Astrocyte (in vitro differentiated cells and primary cell): ENCODE data around the gene NCK2. TPM values are rescaled to one million over a fixed set of nuclear protein-coding genes. Genes with fewer than 3 reads are reported as not detected.

Source experiments
- DNase-seq: peaks from one replicate; pipeline ENCODE4 v3.0.0-alpha.2; 2010; ENCODE audit warnings: low read depth
- FAIRE-seq: peaks from 2 replicates; lab custom pipeline; 2011; peaks lifted over from hg19 to GRCh38; lab: Jason Lieb, UNC
- H2AFZ ChIP-seq: 2 replicates; pipeline ENCODE4 v1.6.0; 2012; ENCODE audit warnings: low read depth, low read length, inconsistent platforms
- H3K27ac ChIP-seq: 2 replicates; pipeline ENCODE4 v1.5.1; 2011; ENCODE audit warnings: low read depth, low read length, inconsistent platforms
- H3K27me3 ChIP-seq: 2 replicates; pipeline ENCODE4 v1.6.0; 2011; ENCODE audit warnings: low read length, inconsistent platforms; ENCODE audit not compliant: insufficient read depth
- H3K36me3 ChIP-seq: 2 replicates; pipeline ENCODE4 v1.5.1; 2011; ENCODE audit warnings: low read length, inconsistent platforms; ENCODE audit not compliant: insufficient read depth
- H3K4me1 ChIP-seq: 2 replicates; pipeline ENCODE4 v1.5.1; 2011; ENCODE audit warnings: low read length, inconsistent platforms; ENCODE audit not compliant: insufficient read depth
- H3K4me2 ChIP-seq: 2 replicates; pipeline ENCODE4 v1.6.0; 2012; ENCODE audit warnings: low read length, inconsistent platforms
- H3K4me3 ChIP-seq: 2 replicates; pipeline ENCODE4 v1.5.1; 2011; ENCODE audit warnings: low read depth, mild to moderate bottlenecking, low read length, inconsistent platforms; ENCODE audit not compliant: insufficient read depth
- H3K79me2 ChIP-seq: 2 replicates; pipeline ENCODE4 v1.6.0; 2012; ENCODE audit warnings: mild to moderate bottlenecking, low read length, inconsistent platforms; ENCODE audit not compliant: insufficient read depth
- H3K9ac ChIP-seq: 2 replicates; pipeline ENCODE4 v1.6.0; 2012; ENCODE audit warnings: mild to moderate bottlenecking, low read length, inconsistent platforms
- H3K9me3 ChIP-seq: 2 replicates; pipeline ENCODE4 v1.5.1; 2012; ENCODE audit warnings: low read depth, mild to moderate bottlenecking, low read length, inconsistent platforms; ENCODE audit not compliant: insufficient read depth
- H4K20me1 ChIP-seq: 2 replicates; pipeline ENCODE4 v1.6.0; 2012; ENCODE audit warnings: low read length, inconsistent platforms; ENCODE audit not compliant: insufficient read depth
- H3K27ac Mint-ChIP-seq: one replicate; pipeline ENCODE4 v1.8.0; 2021; ENCODE audit warnings: mild to moderate bottlenecking, mixed read lengths; ENCODE audit not compliant: unreplicated experiment
- H3K27me3 Mint-ChIP-seq: one replicate; pipeline ENCODE4 v1.8.0; 2021; ENCODE audit warnings: low read depth, mixed read lengths; ENCODE audit not compliant: unreplicated experiment
- H3K36me3 Mint-ChIP-seq: one replicate; pipeline ENCODE4 v1.8.0; 2021; ENCODE audit warnings: low read depth, mixed read lengths; ENCODE audit not compliant: unreplicated experiment
- H3K4me1 Mint-ChIP-seq: one replicate; pipeline ENCODE4 v1.8.0; 2021; ENCODE audit warnings: low read depth, mixed read lengths; ENCODE audit not compliant: unreplicated experiment
- H3K4me3 Mint-ChIP-seq: one replicate; pipeline ENCODE4 v1.8.0; 2021; ENCODE audit warnings: mild to moderate bottlenecking, moderate library complexity, mixed read lengths; ENCODE audit not compliant: unreplicated experiment
- H3K9me3 Mint-ChIP-seq: one replicate; pipeline ENCODE4 v1.8.0; 2021; ENCODE audit warnings: mild to moderate bottlenecking, mixed read lengths; ENCODE audit not compliant: unreplicated experiment
- CTCF ChIP-seq: IDR thresholded peaks from 2 replicates; pipeline ENCODE4 v1.5.1; 2011; ENCODE audit warnings: low read depth, mild to moderate bottlenecking, inconsistent platforms, low read length, moderate library complexity; ENCODE audit not compliant: insufficient read depth
- EZH2 ChIP-seq: IDR thresholded peaks from 2 replicates; pipeline ENCODE4 v1.6.1; 2012; ENCODE audit warnings: mild to moderate bottlenecking, low read length, inconsistent platforms; ENCODE audit not compliant: insufficient read depth
- total RNA-seq: library from RNA; stranded (reverse); gene quantifications from 2 replicates; pipeline ENCODE4 v1.2.1, GENCODE V29; 2021

NCK2 gene
- total RNA-seq, 1 donor from 2014 or later: 61.6 TPM

- Mint-ChIP-seq H3K4me3 (no peak overlapping the region), H3K27ac (no peak overlapping the region), H3K4me1 (peaks cover 16% of the 10 kb centered on the region), H3K9me3 (no peaks in the 10 kb centered on the region), H3K27me3 (no peaks in the 10 kb centered on the region), H3K36me3 (peaks cover 10% of the 10 kb centered on the region)
- FAIRE-seq (no peak), DNase-seq (no peak)
- Histone ChIP-seq H3K27me3 (no peaks in the 10 kb centered on the region), H4K20me1 (peaks cover 92% of the 10 kb centered on the region), H3K9me3 (no peaks in the 10 kb centered on the region), H3K4me3 (no peak overlapping the region), H3K27ac (no peak overlapping the region), H2AFZ (no peak overlapping the region), H3K4me1 (no peaks in the 10 kb centered on the region), H3K9ac (no peak overlapping the region), H3K79me2 (peaks cover 94% of the 10 kb centered on the region), H3K4me2 (no peak overlapping the region), H3K36me3 (no peaks in the 10 kb centered on the region)
- TF ChIP-seq CTCF: no peak
- no peak for TF ChIP-seq EZH2
These were observed 35.9 kb downstream of the NCK2 start for GRCh38 chr2:105780606-105781005.

GRCh38 chr2:105781274-105781978 lies 36.7 kb downstream of the NCK2 start:
- TF ChIP-seq CTCF (no peak), EZH2 (no peak)
- peaks cover 16% of the 10 kb centered on the region for H3K4me1 Mint-ChIP-seq
- no peak overlapping the region for H3K9ac ChIP-seq
- H3K27ac ChIP-seq: no peak overlapping the region
- H3K27me3 Mint-ChIP-seq: no peaks in the 10 kb centered on the region
- H3K4me1 ChIP-seq: no peaks in the 10 kb centered on the region
- H3K9me3 ChIP-seq: no peaks in the 10 kb centered on the region
- no peak for FAIRE-seq
- H3K4me2 ChIP-seq: no peak overlapping the region
- H3K36me3 ChIP-seq: no peaks in the 10 kb centered on the region
- H3K27me3 ChIP-seq: no peaks in the 10 kb centered on the region
- H3K4me3 ChIP-seq: no peak overlapping the region
- peaks cover 10% of the 10 kb centered on the region for H3K36me3 Mint-ChIP-seq
- H3K9me3 Mint-ChIP-seq: no peaks in the 10 kb centered on the region
- DNase-seq: no peak
- no peak overlapping the region for H3K4me3 Mint-ChIP-seq
- H2AFZ ChIP-seq: no peak overlapping the region
- H3K27ac Mint-ChIP-seq: no peak overlapping the region
- peaks cover 94% of the 10 kb centered on the region for H3K79me2 ChIP-seq
- H4K20me1 ChIP-seq: peaks cover 92% of the 10 kb centered on the region

- Histone ChIP-seq H3K4me2 (no peak overlapping the region), H3K9ac (no peak overlapping the region), H2AFZ (no peak overlapping the region), H4K20me1 (peaks cover 92% of the 10 kb centered on the region), H3K4me3 (no peak overlapping the region), H3K27ac (no peak overlapping the region), H3K27me3 (no peaks in the 10 kb centered on the region), H3K79me2 (peaks cover 94% of the 10 kb centered on the region), H3K36me3 (no peaks in the 10 kb centered on the region), H3K4me1 (no peaks in the 10 kb centered on the region), H3K9me3 (no peaks in the 10 kb centered on the region)
- DNase-seq: no peak
- no peaks in the 10 kb centered on the region for H3K9me3 Mint-ChIP-seq
- no peak overlapping the region for H3K27ac Mint-ChIP-seq
- peaks cover 19% of the 10 kb centered on the region for H3K4me1 Mint-ChIP-seq
- FAIRE-seq: no peak
- peaks cover 10% of the 10 kb centered on the region for H3K36me3 Mint-ChIP-seq
- no peaks in the 10 kb centered on the region for H3K27me3 Mint-ChIP-seq
- no peak overlapping the region for H3K4me3 Mint-ChIP-seq
- no peak for TF ChIP-seq EZH2
- no peak for TF ChIP-seq CTCF
These were observed 37.4 kb downstream of the NCK2 start for GRCh38 chr2:105782123-105782522.
